SK-N-SH treated with all-trans-retinoic acid at 6 μM for 48 hours (cell line): Measurements from ENCODE around the gene UBE2M.
A peak's percentile ranks its signal among the peaks of the same experiment; 100 is the strongest.

Experiments used
- ZNF70 ChIP-seq: fragments of 450-650 bp; formaldehyde crosslinking; IDR thresholded peaks from 2 replicates; pipeline ENCODE4 v1.5.0; 2020; ENCODE audit warnings: mild to moderate bottlenecking, moderate library complexity
- ZNF8 ChIP-seq: fragments of 450-650 bp; formaldehyde crosslinking; IDR thresholded peaks from 2 replicates; pipeline ENCODE4 v1.5.0; 2020; ENCODE audit warnings: mild to moderate bottlenecking, moderate library complexity

- TF ChIP-seq ZNF8 (CRISPR knock-in tag), result no peak
- 0 out of 2 replicates have a peak, but pooled peaks have one; percentile 30 for TF ChIP-seq ZNF70 (CRISPR knock-in tag)
Measured at GRCh38 chr19:58554494-58555368, 3.7 kb downstream of the UBE2M start, which contains the start of gene CHMP2A.
